Measurements from ENCODE around the gene BST1.

DNA sequence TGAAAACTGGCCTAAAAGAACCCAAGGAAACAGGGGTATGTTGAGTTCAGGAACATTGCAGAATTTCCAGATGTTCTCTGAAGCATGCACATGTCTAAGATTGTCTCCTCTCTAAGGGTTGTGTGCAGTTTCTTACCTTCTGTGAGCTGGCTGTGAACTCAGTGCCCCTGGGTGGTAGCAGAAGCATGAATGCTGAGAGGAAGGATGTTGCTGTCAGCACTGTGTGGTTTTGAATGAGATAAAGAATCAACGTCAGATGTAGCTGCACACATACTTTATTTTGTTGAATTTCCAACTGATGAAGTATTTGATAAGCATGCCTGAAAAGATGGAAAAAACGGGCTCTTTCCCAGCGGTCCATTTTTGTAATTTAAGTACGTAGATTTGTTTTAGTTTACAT, 51.5 kb downstream of the BST1 start:
- TF ChIP-seq POLR2A (IDR thresholded peaks at IDR 0.05; ENCODE audit: low read length) (no peak), GATA1 (IDR thresholded peaks at IDR 0.05; ENCODE audit: low read depth, low read length) (no peak)

Measured in erythroblast (primary cell).